ENCODE measurements around the gene TET3. TPM values are rescaled to one million over a fixed set of nuclear protein-coding genes. Genes with fewer than 3 reads are reported as not detected.

Gene TET3
- total and polyA plus RNA-seq, 2 of the 4 experiments (the other 2 are of a cell fraction): 1.6 to 1.8 TPM

DNA sequence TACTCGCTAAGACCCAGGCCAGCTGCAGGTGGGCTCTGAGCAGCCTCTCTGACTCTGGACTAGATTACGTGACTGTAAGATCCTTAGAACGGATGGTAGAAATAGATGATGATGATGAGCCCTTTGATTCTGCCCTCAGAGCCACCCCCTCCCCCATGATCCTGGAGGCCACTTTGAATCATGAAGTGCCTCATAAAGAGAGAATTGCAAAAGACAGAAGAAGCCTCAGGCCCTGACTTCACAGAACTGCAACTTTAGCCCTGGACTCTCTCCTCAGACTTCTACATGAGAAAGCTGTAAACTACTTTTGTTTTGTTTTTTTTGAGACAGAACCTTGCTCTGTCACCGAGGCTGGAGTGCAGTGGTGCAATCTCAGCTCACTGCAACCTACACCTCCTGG lies 15.4 kb upstream of the TET3 start:
- no peak for TF ChIP-seq CEBPB (IDR thresholded peaks at IDR 0.05; ENCODE audit: low read depth, low read length)
- TF ChIP-seq MXI1 (IDR thresholded peaks at IDR 0.05; ENCODE audit: borderline replicate concordance, low read depth, low read length): no peak
- no peak for TF ChIP-seq RFX5 (IDR thresholded peaks at IDR 0.05; ENCODE audit: low read depth, low read length)
- no peak for TF ChIP-seq BHLHE40 (IDR thresholded peaks at IDR 0.05; ENCODE audit: low read depth, low read length)
- TF ChIP-seq POLR2A (IDR thresholded peaks at IDR 0.05; ENCODE audit: low read depth, low read length): no peak
- TF ChIP-seq, protein P1, sequence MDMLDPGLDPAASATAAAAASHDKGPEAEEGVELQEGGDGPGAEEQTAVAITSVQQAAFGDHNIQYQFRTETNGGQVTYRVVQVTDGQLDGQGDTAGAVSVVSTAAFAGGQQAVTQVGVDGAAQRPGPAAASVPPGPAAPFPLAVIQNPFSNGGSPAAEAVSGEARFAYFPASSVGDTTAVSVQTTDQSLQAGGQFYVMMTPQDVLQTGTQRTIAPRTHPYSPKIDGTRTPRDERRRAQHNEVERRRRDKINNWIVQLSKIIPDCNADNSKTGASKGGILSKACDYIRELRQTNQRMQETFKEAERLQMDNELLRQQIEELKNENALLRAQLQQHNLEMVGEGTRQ (IDR thresholded peaks at IDR 0.05; ENCODE audit: low read depth, low read length): no peak
- TF ChIP-seq CHD1 (IDR thresholded peaks at IDR 0.05; ENCODE audit: low read depth, low read length): no peak
- no peak for TF ChIP-seq RCOR1 (IDR thresholded peaks at IDR 0.05; ENCODE audit: insufficient replicate concordance, low read length)
- no peak for TF ChIP-seq NFE2L2 (IDR thresholded peaks at IDR 0.05; ENCODE audit: low read depth, low read length)
- TF ChIP-seq CTCF (conservative IDR thresholded peaks at IDR 0.05; ENCODE audit: low read depth, low read length): no peak
- TF ChIP-seq RAD21 (IDR thresholded peaks at IDR 0.05; ENCODE audit: low read length): no peak
- TF ChIP-seq MAFK (IDR thresholded peaks at IDR 0.05; ENCODE audit: low read depth, low read length): no peak
- no peak for TF ChIP-seq SMC3 (IDR thresholded peaks at IDR 0.05; ENCODE audit: low read depth, low read length)
- TF ChIP-seq, protein P2, sequence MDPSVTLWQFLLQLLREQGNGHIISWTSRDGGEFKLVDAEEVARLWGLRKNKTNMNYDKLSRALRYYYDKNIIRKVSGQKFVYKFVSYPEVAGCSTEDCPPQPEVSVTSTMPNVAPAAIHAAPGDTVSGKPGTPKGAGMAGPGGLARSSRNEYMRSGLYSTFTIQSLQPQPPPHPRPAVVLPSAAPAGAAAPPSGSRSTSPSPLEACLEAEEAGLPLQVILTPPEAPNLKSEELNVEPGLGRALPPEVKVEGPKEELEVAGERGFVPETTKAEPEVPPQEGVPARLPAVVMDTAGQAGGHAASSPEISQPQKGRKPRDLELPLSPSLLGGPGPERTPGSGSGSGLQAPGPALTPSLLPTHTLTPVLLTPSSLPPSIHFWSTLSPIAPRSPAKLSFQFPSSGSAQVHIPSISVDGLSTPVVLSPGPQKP (IDR thresholded peaks at IDR 0.05; ENCODE audit: borderline replicate concordance, low read depth, low read length): no peak
- peak overlapping the region; percentile 40 for H2AFZ ChIP-seq (replicated peaks; ENCODE audit: low read length, poor library complexity)
- no peak overlapping the region for H4K5ac ChIP-seq (ENCODE audit: low read depth, low read length)
- no peak for DNase-seq
- BruUV-seq (replicated peaks): no TSS peak
- H3K27ac ChIP-seq (ENCODE audit: insufficient read depth, low read length): no peak overlapping the region; the same call in 1 of the 2 replicates
- H3K23ac ChIP-seq (ENCODE audit: low read depth, low read length): no peak overlapping the region
- no peaks in the 10 kb centered on the region for H4K20me1 ChIP-seq (ENCODE audit: insufficient read depth, low read length)
- no peak overlapping the region for H3K9ac ChIP-seq (ENCODE audit: low read depth, low read length)
- H3K9me1 ChIP-seq (ENCODE audit: insufficient read depth, low read length): peaks cover 4% of the 10 kb centered on the region; the same call in 1 of the 2 replicates
- WGBS, 2 experiments (ENCODE audit: extremely low coverage in 2 of 2, insufficient read length in 1 of 2): no CpG with 5 or more reads among the region's 4 CpGs
- in situ Hi-C loops (cut with MboI; ENCODE audit: low sequenced_read_pairs) (no loop called here), dilution Hi-C loops (cut with HindIII; ENCODE audit: low sequenced_read_pairs, unreplicated experiment) (no loop called here), intact Hi-C loops (cut with micrococcal nuclease) (no loop called here)
- CTCF ChIA-PET: no interaction called here
- no peak overlapping the region for H3K56ac ChIP-seq (ENCODE audit: extremely low read depth, insufficient read depth, low read length)
- H2AK5ac ChIP-seq (ENCODE audit: low read depth, low read length): 0 out of 2 replicates have a peak overlapping the region, but pooled peaks have one; percentile 33
- H3K4me1 ChIP-seq (ENCODE audit: control insufficient read depth, insufficient read depth, low read length): peaks cover 4% of the 10 kb centered on the region; the same call in 1 of the 2 replicates
- H3K27me3 ChIP-seq (ENCODE audit: control insufficient read depth, insufficient read depth, low read length): peaks cover 2% of the 10 kb centered on the region; the same call in 1 of the 2 replicates
- no peaks in the 10 kb centered on the region for H3K9me3 ChIP-seq (ENCODE audit: control insufficient read depth, insufficient read depth, low read length)
- no peak overlapping the region for H2BK20ac ChIP-seq (ENCODE audit: low read depth, low read length)
- H3K4me2 ChIP-seq (ENCODE audit: low read depth, low read length): no peak overlapping the region; the same call in 1 of the 2 replicates
- peak; percentile 38 for ATAC-seq (ENCODE audit: low read depth)
- no peak overlapping the region for H4K91ac ChIP-seq (ENCODE audit: insufficient read depth, low read depth, low read length)
- H2AK9ac ChIP-seq (replicated peaks; ENCODE audit: low read depth, low read length, poor library complexity): no peak overlapping the region
- H3K14ac ChIP-seq (replicated peaks; ENCODE audit: low read depth, low read length): no peak overlapping the region
- H3K36me3 ChIP-seq (ENCODE audit: control insufficient read depth, insufficient read depth, low read length): no peaks in the 10 kb centered on the region
- POLR2A ChIA-PET (ENCODE audit: unreplicated experiment): interaction anchor here (0.5 kb wide), 1 partner anchor 123 kb away, joined by 3 read pairs; no protein-coding TSS in a partner anchor
- no peak overlapping the region for H2BK15ac ChIP-seq (ENCODE audit: low read depth, low read length)
- no peak overlapping the region for H2BK5ac ChIP-seq (ENCODE audit: low read depth, low read length, poor library complexity, severe bottlenecking)
- H3K4me3 ChIP-seq (ENCODE audit: insufficient read depth, low read depth, low read length): no peak overlapping the region
- no peaks in the 10 kb centered on the region for H3K79me1 ChIP-seq (ENCODE audit: low read depth in 1 of 2, low read length in 2 of 2)
- no peak overlapping the region for H4K8ac ChIP-seq (ENCODE audit: low read depth in 2 of 2, low read length in 2 of 2)
- H2BK120ac ChIP-seq (ENCODE audit: low read depth, low read length): no peak overlapping the region
- H3K18ac ChIP-seq (ENCODE audit: low read depth, low read length): peak overlapping the region; percentile 56; the same call in 1 of the 2 replicates
- H3K4ac ChIP-seq (ENCODE audit: low read depth, low read length): no peak overlapping the region
